Midbrain (tissue), 1 donor: ENCODE data around the gene GSG1L.
A peak's percentile ranks its signal among the peaks of the same experiment; 100 is the strongest.

ENCODE experiments used
- DNase-seq: peaks from one replicate; lab custom pipeline; 2025; lab: John Stamatoyannopoulos, UW

The GSG1L gene

DNA sequence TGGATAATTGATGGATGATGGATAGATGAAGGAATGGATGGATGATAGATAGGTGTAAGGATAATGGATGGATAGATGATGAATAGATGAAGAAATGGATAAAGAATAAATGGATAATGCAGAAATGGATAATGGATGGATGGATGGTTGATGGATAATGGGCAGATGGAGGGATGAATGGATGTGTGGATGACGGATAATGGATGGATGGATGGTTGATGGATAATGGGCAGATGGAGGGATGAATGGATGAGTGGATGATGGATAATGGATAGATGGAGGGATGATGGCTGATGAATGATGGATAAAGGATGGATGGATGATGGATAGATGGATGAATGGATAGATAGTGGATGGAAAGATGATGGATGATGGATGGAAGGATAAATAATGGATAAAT, 274.4 kb downstream of the GSG1L start:
- no peak for DNase-seq

DNA sequence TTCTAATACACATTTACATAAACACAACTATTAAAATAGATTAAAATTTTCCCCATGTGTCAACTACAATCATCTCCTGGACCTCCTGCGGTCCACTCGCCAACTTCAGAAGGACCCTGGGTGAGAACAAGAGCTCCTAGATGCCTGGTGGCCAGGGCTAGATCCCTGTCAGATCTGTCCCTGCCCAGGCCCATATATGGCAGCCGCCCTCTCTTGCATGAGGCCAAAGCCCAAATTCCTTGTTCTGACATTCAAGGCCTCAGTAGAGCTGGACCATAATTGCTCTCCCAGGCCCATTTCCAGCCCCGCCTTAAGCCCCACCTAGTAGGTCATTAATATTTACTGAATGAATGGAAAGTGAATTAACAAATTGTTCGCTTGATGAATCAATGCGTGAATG, 275.8 kb downstream of the GSG1L start:
- DNase-seq = no peak

DNA sequence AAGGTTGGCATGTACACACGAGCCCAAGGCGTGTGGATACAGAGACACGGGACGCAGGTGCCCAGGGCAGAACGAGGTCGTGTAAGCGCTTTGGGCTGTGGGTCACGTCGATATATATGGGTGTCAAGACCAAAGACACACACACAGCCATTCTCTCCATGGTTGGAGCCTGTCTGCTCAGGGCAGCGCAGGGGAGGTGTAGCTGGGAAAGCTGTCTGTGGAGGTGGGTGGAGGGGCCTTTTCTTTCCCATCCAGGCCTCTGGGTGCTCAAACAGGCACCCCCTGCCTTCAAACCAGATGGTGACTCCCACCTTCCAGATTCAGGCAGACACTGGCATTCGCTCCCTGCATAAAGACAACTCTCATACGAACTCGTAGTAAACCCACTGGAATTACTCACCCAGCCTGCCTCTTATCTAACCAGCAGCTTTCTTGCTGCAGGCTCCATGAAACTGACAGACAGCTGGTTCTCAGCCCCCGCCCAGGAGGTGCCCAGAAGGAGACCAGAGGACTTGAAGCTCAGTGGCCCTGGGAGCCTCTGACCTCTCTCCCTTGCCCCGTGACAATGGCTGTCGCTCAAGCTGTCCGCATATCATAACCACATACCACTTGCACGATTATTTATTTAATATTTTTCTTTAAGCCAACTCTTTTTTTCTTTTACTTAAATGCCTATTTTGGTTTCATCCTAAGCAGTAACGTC, 276.4 kb downstream of the GSG1L start:
- no peak for DNase-seq

DNA sequence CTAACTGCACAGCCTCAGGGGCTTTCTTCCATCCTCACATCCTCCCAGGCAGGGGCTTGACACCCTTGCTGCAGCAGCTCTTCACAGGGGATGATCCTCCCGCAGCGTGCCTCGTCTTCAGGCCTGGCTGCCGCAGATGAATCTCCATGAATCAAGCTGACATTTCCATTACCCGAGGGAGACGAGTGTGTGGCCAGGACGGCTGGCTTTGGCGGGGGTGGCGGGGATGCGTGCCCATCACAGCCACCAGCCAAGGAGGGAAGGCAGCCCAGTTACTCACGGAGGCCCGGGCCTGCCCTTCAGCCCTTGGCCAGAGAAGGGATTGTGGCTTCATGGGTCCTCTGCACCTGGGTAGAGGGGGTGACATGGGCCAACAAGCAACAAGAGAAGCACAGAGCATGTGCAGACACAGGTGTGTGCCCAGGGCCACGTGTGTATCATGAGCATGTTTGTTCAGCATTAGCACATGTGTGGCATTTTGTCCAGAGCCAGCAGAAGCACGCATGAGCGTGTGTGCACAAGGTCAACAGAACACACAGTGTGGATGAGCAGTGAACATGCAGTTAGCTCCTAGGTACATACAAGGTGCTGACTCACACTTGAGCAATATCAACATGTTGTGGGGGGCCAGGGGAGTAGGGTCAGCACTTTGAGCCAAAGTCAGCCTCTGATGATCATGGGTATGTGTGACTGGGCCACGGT, 277.1 kb downstream of the GSG1L start:
- no peak for DNase-seq

DNA sequence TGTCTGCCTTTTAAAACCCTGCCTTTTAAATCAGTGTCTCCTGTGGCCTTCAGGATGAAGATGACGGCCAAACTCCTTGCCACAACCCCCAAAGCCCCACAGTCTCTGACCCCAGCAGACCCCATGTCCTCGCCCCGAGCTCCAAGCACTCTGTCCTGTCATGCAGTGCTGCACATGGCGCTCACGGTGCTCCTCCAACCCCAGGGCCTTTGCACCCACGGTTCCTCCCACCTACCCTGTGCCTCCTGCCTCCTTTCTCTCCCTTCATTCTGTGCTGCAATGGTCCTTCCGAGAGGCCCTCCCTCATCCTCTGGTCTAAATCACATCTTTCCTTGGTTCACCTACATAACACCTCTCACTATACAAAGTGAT, 278.2 kb downstream of the GSG1L start:
- no peak for DNase-seq

DNA sequence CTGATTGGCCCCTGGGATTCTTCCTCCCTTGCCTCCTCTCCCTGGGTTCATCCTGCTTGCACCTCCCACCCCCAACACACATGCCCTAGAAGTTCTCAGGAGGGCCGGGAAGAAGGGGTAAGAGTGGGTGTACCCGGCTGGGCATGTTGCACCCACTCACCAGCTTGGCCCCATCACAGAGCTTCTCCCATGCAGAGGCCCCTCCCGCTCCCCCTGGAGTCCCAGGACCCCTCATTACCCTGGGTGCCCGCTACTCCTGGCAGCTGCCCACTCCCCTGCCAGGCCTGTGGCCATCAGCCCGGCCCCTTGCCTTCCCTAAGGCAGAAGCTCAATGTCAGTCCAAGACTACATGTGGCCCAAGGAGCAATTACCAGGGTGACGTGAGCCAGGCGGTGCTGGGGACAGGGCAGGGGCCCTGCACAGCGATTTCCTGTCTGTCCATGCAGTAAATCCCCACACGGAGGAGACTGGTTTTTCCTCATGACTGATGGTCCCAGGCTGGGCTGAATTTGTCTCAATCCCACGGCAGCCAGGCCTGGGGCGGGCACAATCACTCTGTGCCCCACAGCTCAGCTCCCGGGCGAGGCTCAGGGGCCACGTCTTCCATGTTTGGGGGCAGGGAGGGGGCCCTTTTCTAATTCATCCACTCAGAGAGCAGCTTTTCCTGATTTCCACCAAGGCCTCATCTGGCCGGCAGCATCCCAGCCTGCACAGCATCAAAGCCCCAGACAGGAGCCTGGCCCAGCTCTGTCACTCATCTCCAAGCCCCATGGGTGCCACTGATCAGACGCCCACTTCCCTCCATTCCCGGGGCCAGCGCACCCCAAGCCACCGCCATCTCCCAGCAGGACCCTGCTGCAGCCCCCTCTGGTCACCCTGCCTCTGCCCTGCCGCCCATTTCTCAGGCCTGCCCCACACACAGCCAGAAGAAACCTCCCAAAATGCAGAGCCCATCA, 278.9 kb downstream of the GSG1L start:
- DNase-seq = no peak

DNA sequence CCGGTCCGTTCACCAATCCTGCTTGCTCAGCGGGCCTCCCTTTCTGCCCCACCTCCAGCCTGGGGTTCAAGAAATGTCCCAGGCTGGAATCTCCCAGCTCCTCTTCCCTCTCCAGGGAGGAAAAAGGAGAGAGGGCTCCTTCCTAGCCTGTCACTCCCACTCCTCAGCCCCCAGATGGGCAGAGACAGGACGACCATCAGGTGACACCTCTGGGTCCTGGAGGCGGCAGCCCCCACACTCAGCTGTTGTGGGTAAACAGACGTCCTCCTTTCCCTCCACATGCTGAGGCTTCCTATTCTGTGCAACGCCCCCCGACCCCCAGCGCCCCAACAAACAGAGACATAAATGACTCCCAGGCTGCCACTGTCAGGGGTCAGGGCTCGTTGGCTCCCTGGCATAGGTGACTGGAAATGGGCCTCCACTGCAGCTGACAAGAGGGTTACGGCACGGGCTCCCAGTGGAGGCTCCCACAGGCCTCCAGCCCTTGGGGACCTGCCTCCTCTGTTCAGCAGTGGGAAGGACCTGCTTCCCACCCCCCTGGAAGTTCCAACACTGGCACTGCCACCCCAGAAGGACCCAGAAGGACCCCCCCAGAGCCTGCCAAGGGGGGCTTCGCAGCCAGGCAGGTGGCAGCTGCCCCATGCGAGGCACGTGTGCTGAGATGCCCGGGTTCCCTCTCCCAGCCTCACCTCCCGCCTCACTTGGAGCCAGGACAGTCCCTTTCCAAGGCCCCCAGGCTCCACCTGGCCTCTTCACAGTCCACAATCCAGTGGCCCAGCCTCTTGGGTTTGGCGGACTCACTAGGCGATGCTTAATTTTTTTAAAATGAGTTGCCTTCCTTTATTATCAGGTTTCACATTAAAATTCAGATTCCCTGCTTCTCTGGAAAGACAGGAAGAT, 281.3 kb downstream of the GSG1L start:
- no peak for DNase-seq

DNA sequence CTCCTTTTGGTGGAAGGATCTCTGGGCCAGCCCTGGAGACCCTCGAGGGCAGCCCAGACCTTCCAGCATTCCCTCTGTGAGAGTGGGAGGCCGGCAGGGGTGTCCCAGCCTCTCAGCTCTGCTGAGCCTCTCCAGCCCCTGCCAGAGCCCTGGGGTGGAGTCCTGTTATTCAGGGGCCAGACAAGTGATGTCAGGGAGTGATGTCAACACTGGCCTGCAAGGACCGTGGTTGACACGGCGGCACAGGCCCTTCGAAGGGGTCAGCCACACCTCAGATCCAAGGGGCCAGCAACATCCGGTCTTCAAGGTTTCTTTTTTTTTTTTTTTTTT, 282.4 kb downstream of the GSG1L start:
- no peak for DNase-seq

DNA sequence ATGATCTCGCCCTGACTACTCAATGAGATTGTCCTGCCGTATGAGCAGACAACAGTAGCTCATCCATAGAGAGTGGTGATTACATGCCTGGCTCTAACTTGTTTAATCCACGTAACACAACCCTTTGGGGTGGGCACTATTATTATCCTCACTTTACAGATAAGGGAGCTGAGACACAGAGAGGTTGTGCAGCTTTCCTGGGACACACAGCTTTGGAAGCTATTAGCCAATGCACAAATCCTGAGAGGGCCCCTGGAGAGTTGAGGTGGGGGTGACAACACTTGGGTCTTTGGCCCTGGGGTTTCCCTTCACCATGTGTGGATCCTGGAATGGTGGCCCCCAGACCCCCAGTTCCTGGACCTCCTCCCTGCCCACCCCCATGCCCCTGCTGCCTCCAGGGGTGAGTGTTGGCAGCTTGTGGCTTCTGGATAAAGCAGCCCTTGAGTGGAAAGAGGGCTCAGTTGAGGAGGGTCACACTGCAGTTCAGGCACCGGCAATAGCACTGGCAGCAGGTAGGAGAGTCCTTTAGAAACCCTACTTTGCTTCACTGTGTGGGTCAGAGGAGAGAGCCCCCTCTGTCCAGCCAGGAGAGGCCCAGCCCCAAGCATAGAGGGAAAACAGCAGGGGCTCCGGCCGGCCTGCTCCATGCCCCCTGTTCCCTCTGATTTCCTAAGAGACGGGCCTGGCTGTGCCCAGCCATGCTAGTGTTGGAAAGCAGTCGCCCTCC, 282.9 kb downstream of the GSG1L start:
- DNase-seq = no peak

DNA sequence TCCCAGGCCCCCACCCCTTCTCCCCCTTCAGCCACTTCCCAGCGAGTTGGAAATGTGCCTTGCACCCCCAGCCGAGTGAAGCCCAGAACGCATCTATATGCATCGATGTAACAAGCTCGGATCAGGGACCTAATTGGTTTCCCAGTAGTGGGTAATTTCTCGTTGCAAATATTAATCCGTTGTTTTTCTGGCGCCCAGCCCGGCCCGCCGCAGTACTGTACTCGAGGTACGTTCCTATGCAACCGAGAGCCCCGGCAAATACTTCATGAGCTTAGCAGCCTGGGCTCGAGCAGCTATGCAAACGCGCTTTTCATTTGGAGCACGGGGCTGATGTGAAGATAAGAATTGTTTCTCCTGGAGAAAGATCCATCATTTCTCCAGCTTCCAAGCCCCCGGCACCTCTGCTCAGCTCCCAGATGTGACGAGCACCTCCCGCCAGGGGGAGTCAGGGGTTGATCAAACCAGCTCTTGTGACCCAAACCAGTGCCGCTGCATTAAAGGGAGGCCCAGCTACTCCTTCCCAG, 283.8 kb downstream of the GSG1L start:
- peak; percentile 72 for DNase-seq

DNA sequence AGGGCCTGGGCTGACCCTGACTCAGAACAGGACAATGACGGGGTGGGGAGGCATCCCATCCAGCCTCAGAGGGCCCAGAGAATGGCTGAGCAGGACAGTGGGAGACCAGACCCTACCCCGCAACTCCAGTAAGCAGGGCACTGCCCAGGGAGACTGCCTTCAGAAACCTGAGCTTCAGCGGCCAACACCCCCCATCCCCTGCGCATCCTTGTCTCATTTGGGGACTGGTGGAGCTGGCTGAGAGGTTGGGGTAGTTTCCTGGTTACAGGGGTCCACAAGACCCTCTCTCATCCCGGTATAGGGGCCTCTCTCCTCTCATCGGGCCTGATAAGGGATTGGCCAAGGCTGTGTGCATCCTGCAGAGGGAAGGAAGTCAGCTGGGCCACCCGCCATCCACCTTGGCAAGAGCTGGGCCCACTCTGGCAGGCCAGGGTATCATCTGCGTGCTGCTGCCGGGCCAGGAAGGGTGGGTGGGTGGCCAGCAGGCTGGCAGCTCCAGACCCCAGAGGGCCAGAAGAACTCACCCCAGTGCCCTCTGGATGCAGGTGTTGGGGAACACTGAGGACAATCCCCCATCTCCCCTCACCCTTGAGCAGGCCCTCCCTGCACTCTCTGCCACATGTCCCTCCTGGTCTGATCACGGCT, 284.5 kb downstream of the GSG1L start:
- no peak for DNase-seq

DNA sequence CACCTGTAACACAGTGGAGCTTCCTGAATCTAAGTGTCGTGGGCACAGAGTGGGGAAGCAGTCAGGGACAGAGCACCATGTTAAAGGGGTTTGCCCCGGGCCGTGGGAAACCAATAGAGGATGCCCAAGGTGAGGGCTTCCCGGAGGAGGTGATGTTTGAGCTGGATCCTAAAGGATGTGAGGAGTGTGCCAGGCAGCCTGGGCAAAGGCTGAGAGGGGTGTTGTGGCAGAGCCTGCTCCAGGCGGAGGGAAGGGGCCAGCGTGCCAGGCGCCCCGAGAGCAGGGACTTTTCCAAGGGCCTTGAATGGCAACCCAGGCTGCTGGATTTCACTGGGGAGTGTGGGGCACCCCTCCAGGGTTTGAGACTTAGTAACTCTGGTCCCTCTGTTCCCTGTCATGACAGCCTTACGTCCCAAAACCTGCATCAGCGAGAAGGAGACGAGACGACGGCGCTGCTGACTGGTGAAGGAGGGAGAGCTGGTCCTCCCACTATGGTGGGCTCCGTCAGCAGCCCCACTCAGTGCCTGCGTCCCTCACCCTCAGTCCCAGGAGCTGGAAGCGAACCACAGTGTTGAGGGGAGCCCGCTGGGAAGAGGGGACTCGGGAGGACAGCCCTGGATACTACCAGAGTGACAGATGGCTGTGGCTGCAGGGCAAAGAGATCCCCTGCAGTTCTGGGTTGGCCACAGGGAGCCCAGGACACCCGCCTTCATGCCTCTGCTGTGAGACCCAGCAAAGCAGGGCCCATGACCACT, 285.2 kb downstream of the GSG1L start:
- DNase-seq = no peak

DNA sequence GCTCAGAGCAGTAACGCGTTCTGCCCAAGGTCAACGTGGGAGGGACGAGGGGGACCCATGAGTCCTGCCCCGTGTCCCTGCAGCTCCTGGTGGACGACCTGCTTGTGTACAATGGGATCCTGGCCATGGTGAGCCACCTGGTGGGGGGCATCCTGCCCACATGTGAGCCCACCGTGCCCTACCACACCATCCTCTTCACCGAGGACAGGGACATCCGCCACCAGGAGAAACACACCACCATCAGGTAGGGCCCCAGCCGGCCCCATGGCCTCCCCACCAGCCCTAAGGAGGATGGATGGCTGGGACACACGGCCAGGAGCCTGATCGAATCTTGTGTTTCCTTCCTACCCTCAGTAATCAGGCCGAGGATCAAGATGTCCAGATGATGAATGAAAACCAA, 286.0 kb downstream of the GSG1L start:
- DNase-seq = no peak

DNA sequence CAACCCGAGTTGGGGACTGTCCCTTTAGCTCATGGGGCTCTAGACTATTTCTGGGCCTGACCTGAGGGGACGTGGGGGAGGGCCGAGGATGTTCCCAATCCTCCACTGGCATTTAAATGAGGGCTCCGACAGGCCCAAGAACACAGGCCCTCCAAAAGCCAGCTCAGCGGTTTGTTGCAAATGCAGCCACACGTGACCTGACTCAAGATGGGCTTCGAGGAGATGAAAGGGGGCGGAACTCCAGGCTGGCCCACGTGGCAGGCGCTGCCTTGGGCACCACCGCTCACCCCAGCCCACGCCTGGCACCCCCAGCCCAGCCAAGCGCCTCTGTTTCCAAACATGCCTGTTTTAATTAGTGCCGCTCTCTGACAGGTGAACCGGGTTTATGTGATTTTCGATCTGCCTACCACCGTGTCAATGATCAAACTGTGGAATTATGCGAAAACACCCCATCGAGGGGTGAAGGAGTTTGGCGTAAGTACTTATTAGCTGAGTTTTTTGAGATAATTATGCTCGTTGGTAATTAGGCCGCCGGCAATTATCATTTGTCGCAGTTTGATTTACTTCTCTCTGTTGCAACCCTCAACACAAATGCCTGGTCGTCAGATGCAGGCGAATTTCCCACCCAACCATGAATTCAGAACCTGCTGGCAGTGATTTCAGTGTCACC, 286.8 kb downstream of the GSG1L start:
- peak; percentile 61 for DNase-seq

DNA sequence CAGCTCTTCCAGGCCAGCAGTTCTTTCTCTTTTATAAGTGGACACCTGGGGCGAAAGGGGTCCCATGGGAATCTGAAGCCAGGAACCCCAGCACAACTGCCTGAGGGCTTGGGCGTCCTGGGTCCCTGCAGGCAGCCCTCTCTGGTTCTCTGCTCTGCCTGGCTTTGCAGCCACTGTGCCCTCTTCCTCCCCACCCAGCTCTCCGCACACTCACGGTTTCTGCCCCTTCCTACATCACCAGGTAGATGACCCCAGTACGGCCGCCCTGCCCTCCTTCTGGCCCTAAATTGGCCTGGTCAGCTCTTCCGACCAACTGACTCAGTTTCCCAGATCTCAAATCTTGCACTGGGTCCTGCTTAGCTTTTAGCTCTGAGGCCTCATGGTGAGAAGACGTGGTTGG, 288.3 kb downstream of the GSG1L start:
- no peak for DNase-seq

DNA sequence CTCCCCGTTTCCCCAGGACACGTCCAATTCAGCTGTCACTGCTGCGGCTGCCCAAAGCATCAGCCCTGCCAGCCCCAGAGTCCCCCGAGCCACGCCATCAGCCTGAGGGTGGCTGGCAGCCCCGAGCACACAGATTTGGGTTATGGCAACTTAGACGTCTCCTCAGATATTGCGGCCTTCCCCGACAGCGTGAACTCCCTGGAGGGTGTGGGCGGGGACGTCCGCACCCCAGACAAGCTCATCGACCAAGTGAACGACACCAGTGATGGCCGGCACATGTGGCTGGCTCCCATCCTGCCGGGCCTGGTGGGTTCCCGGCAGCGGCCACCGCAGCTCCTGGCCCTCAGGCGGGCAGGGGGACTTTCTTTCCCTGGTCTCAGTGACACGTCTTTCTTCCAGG, 288.7 kb downstream of the GSG1L start:
- DNase-seq = no peak

DNA sequence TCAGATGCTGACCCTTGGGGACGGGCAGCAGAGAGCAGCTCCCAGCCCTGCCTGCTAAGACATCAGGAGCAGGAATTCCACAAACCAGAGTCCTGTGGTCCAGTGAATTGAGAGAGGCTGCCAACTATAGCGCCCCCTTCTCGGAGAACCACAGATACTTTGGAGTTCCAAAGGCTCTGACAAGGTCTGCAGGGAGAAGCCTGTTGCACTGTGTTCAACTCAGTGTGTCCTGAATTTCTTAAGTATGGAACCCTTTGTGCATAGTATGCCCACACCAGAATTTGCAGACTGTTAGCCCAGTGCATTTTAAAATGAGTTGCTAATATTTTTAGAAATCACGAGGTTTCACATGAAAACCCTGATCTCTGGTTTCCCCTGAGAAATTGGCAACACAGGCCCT, 290.2 kb downstream of the GSG1L start:
- no peak for DNase-seq

DNA sequence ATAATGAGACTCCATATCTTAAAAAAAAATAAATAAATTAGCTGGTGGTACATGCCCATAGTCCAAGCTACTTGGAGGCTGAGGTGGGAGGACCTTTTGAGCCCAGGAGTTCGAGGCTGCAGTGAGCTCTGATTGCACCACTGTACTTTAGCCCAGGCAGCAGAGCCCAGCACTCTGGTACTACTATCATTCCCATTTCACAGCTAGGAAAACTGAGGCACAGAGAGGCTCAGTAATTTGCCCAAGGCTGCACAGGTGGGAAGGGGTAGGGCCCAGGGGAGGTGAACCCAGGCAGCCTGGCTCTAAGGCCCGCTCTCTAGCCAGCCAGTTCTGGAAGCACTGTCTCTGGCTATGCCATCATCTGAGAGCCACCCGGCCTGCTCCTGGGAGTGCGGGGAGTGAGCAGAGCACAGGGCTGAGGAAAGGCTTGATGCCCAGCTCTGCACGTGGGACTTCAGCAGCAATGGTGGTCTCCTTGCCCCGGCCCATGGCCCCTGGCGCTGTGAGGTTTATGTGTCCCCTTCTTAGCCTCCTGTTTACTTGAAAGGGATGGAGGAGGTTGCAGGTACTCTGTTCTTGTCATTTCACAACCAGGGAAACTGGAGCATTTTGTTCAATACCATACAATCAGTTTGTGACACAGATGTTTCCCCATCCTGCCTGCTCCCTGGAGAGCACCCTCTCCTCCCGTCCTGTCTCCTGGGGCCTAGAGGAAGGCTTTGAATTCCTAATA, 291.3 kb downstream of the GSG1L start:
- DNase-seq = no peak
